CD14-positive monocyte (primary cell): ENCODE data around the gene CCL19. TPM values are rescaled to one million over a fixed set of nuclear protein-coding genes. Genes with fewer than 3 reads are reported as not detected.

Experiments
- DNase-seq, 3 donors: peaks; one replicate each; pipeline ENCODE4 v3.0.0-alpha.2; 2011 to 2022
- H2AFZ ChIP-seq: 2 replicates; pipeline ENCODE4 v1.6.0; 2012; ENCODE audit warnings: mild to moderate bottlenecking, low read depth, low read length, inconsistent platforms; ENCODE audit not compliant: insufficient read depth, poor library complexity, severe bottlenecking
- H3K27ac ChIP-seq, 2 donors: 1 replicate in 1 of 2; 2 replicates in 1 of 2; pipeline ENCODE4 v1.5.1; 2012 to 2013; ENCODE audit warnings: low read length in 2 of 2, control low read depth in 1 of 2, inconsistent platforms in 1 of 2, low read depth in 1 of 2, mild to moderate bottlenecking in 1 of 2
- H3K27me3 ChIP-seq, 2 donors: one replicate each; pipeline versions ENCODE4 v1.6.0 to v1.6.1; 2011 to 2013; ENCODE audit warnings: low read length in 2 of 2; ENCODE audit not compliant: control insufficient read depth in 2 of 2, insufficient read depth in 2 of 2
- H3K36me3 ChIP-seq, 2 donors: replicated peaks in 1 of 2; 1 replicate in 1 of 2; 2 replicates in 1 of 2; pipeline versions ENCODE4 v1.5.1 to v1.6.1; 2012 to 2013; ENCODE audit warnings: low read length in 2 of 2, control low read depth in 1 of 2, inconsistent platforms in 1 of 2, mild to moderate bottlenecking in 1 of 2; ENCODE audit not compliant: insufficient read depth in 2 of 2, control insufficient read depth in 1 of 2
- H3K4me1 ChIP-seq, 2 donors: 1 replicate in 1 of 2; 2 replicates in 1 of 2; pipeline versions ENCODE4 v1.5.1 to v1.6.1; 2012 to 2013; ENCODE audit warnings: low read length in 2 of 2, control low read depth in 1 of 2, inconsistent platforms in 1 of 2, mild to moderate bottlenecking in 1 of 2, moderate library complexity in 1 of 2; ENCODE audit not compliant: insufficient read depth in 2 of 2, control insufficient read depth in 1 of 2
- H3K4me2 ChIP-seq: replicated peaks from 2 replicates; pipeline ENCODE3; 2012; ENCODE audit warnings: low read length, moderate library complexity, mild to moderate bottlenecking; ENCODE audit not compliant: poor library complexity, severe bottlenecking; ENCODE audit errors: extremely low read depth
- H3K4me3 ChIP-seq, 3 experiments: fragments of 200-600 bp in 1 of 3; sonication (generic) in 1 of 3; replicated peaks in 1 of 3; 1 replicate in 2 of 3; 2 replicates in 1 of 3; pipeline ENCODE4 v1.5.1; 2011 to 2013; ENCODE audit warnings: low read length in 3 of 3, mild to moderate bottlenecking in 3 of 3, control low read depth in 2 of 3, low read depth in 2 of 3, inconsistent platforms in 1 of 3, moderate library complexity in 1 of 3
- H3K79me2 ChIP-seq: 2 replicates; pipeline ENCODE4 v1.6.0; 2012; ENCODE audit warnings: mild to moderate bottlenecking, control low read depth, inconsistent platforms, low read length, moderate library complexity; ENCODE audit not compliant: insufficient read depth
- H3K9ac ChIP-seq: 2 replicates; pipeline ENCODE4 v1.6.0; 2017; ENCODE audit warnings: low read length, mild to moderate bottlenecking; ENCODE audit not compliant: insufficient read depth, poor library complexity, severe bottlenecking
- H3K9me3 ChIP-seq, 2 donors: replicated peaks in 1 of 2; 1 replicate in 1 of 2; 2 replicates in 1 of 2; pipeline versions ENCODE4 v1.5.1 to v1.6.1; 2012 to 2013; ENCODE audit warnings: low read length in 2 of 2, control low read depth in 1 of 2; ENCODE audit not compliant: control insufficient read depth in 1 of 2, insufficient read depth in 1 of 2
- H4K20me1 ChIP-seq: 2 replicates; pipeline ENCODE4 v1.6.0; 2012; ENCODE audit warnings: mild to moderate bottlenecking, low read length, control low read depth, moderate library complexity; ENCODE audit not compliant: insufficient read depth
- H3K27ac Mint-ChIP-seq, 7 donors: one replicate each; pipeline ENCODE4 v1.8.0; 2020; ENCODE audit warnings: mild to moderate bottlenecking in 7 of 7, mixed read lengths in 7 of 7, moderate library complexity in 6 of 7, inconsistent platforms in 2 of 7
- H3K27me3 Mint-ChIP-seq, 3 donors: one replicate each; pipeline ENCODE4 v1.8.0; 2021 to 2022; ENCODE audit warnings: low read depth in 3 of 3, mild to moderate bottlenecking in 3 of 3, mixed read lengths in 3 of 3, moderate library complexity in 3 of 3, inconsistent platforms in 1 of 3
- H3K36me3 Mint-ChIP-seq, 2 donors: one replicate each; pipeline ENCODE4 v1.8.0; 2020; ENCODE audit warnings: mixed read lengths in 2 of 2, inconsistent platforms in 1 of 2, mild to moderate bottlenecking in 1 of 2
- H3K4me1 Mint-ChIP-seq: one replicate; pipeline ENCODE4 v1.8.0; 2020; ENCODE audit warnings: mild to moderate bottlenecking, mixed read lengths
- H3K4me3 Mint-ChIP-seq, 2 donors: one replicate each; pipeline ENCODE4 v1.8.0; 2020; ENCODE audit warnings: mild to moderate bottlenecking in 2 of 2, mixed read lengths in 2 of 2, moderate library complexity in 1 of 2
- H3K9me3 Mint-ChIP-seq, 7 donors: one replicate each; pipeline ENCODE4 v1.8.0; 2020 to 2022; ENCODE audit warnings: mixed read lengths in 7 of 7, mild to moderate bottlenecking in 6 of 7, moderate library complexity in 6 of 7, inconsistent platforms in 2 of 7
- CTCF ChIP-seq: fragments of 200-600 bp; IDR thresholded peaks from one replicate; pipeline ENCODE4 v1.8.0; 2022; ENCODE audit warnings: antibody characterized with exemption, mild to moderate bottlenecking
- WGBS: methylation state at CpG from one replicate; pipeline ENCODE4 v1.1.5; 2013; ENCODE audit warnings: missing lambda C conversion rate; ENCODE audit not compliant: insufficient coverage; 5-methylcytosine and 5-hydroxymethylcytosine counted together
- intact Hi-C, 2 donors: fragments of 100-400 bp; cut with micrococcal nuclease; formaldehyde crosslinking; loops; one replicate each; pipeline versions ENCODE4 v1.15.0 to v1.15.1; 2023
- polyA plus RNA-seq, 3 donors: library from polyadenylated mRNA; depleted of rRNA in 1 of 3; unstranded in 2 of 3; stranded (reverse) in 1 of 3; fragments of 300-500 nt in 2 of 3; fragments of >200 nt in 1 of 3; fragmentation: Illumina TruSeq in 2 of 3; gene quantifications; 1 replicate in 2 of 3; 2 replicates in 1 of 3; pipeline ENCODE4 v1.2.3, GENCODE V29; 2012 to 2021
- small RNA-seq: library from RNA; depleted of rRNA; stranded (forward); fragments of <200 nt; gene quantifications from one replicate; pipeline ENCODE3, GENCODE V24; 2012; ENCODE audit warnings: low read depth; ENCODE audit not compliant: insufficient read length

The CCL19 gene
- polyA plus RNA-seq, 3 donors, result 0.21 TPM; not detected in 2

GRCh38 chr9:34642679-34643078, 48.4 kb downstream of the CCL19 start:
- Histone ChIP-seq H4K20me1 (peaks cover 8% of the 10 kb centered on the region), H3K27me3 (no peaks in the 10 kb centered on the region), H3K9me3 (no peaks in the 10 kb centered on the region), H3K27ac (no peak overlapping the region), H3K4me1 (peaks cover 31 to 41% of the 10 kb centered on the region in 2 donors), H2AFZ (no peak overlapping the region), H3K4me3 (no peak overlapping the region), H3K4me2 (no peak overlapping the region), H3K79me2 (peaks cover 4% of the 10 kb centered on the region), H3K9ac (no peak overlapping the region), H3K36me3 (no peaks in the 10 kb centered on the region)
- H3K4me3 Mint-ChIP-seq, result no peak overlapping the region
- H3K27ac Mint-ChIP-seq, result no peak overlapping the region
- H3K9me3 Mint-ChIP-seq, result peaks cover 0 to 2% (median 0%) of the 10 kb centered on the region in 7 donors
- H3K27me3 Mint-ChIP-seq, result no peaks in the 10 kb centered on the region
- WGBS, result no CpG with 5 or more reads among the region's 1 CpG
- intact Hi-C loops, result no loop called here
- H3K36me3 Mint-ChIP-seq, result peaks cover 0 to 1% of the 10 kb centered on the region in 2 donors
- H3K4me1 Mint-ChIP-seq, result peaks cover 36% of the 10 kb centered on the region
- no peak for DNase-seq
- TF ChIP-seq CTCF, result no peak

Small RNA genes lying within 50 kb of the gene (small RNA-seq; reads per million reads assigned to genes)
- gene CCL27, result not detected

Other genes with a start within 250 kb of the CCL19 start
- 10 to 100 TPM in 1 of 3 donors, 1 to 10 TPM in 1, under 1 TPM in 1; 0.61 to 15.3 (median 1.2) TPM for gene FAM219A, start 232.7 kb downstream of the CCL19 start, polyA plus RNA-seq
- gene DNAI1, start 232.5 kb downstream of the CCL19 start, polyA plus RNA-seq, result not detected
- 1 to 10 TPM; 2.3 to 3.2 (median 2.7) TPM for gene ENHO, start 168.3 kb downstream of the CCL19 start, polyA plus RNA-seq
- not detected for gene CNTFR, start 101.6 kb downstream of the CCL19 start, polyA plus RNA-seq
- gene RPP25L, start 79.2 kb downstream of the CCL19 start, polyA plus RNA-seq, result 10 to 100 TPM; 20.1 to 42.3 (median 39.4) TPM
- 100 to 1,000 TPM; 120 to 174 (median 143) TPM for gene DCTN3, start 70.8 kb downstream of the CCL19 start, polyA plus RNA-seq
- gene ARID3C, start 62.2 kb downstream of the CCL19 start, polyA plus RNA-seq, result not detected
- 10 to 100 TPM; 26.6 to 59.6 (median 49.5) TPM for gene SIGMAR1, start 53.5 kb downstream of the CCL19 start, polyA plus RNA-seq
- 100 to 1,000 TPM in 1 of 3 donors, 10 to 100 TPM in 2; 25.6 to 103 (median 26.9) TPM for gene GALT, start 44.6 kb downstream of the CCL19 start, polyA plus RNA-seq
- 10 to 100 TPM in 1 of 3 donors, 1 to 10 TPM in 2; 2.8 to 39.1 (median 4.1) TPM for gene IL11RA, start 39.1 kb downstream of the CCL19 start, polyA plus RNA-seq
- gene CCL27, start 28.6 kb downstream of the CCL19 start, polyA plus RNA-seq, result not detected
- gene CCL21, start 18.9 kb upstream of the CCL19 start, polyA plus RNA-seq, result not detected